Measurements from ENCODE around the gene DLGAP4.

The DLGAP4 gene

DNA sequence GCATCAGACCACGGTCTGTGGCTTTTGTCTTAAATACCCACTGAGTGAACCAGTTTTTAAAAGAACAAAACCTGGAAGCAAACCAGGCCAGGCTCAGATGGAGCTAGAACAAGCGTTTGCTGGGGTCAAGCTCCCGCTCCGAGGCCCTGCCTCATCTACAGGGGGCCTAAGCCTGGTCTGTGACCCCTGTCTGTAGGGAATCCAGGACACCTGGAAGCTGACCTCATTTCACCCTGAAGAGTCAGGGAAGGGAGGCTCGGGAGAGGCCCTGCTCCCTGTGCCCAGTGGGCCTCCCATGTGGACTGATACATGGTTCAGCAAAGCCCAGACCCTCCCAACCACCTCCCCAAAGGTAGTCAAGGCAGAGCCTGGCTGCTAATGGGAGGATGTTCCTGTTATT, 26.8 kb upstream of the DLGAP4 start:
- Histone ChIP-seq H4K20me1 (ENCODE audit: control insufficient read depth, insufficient read depth, low read depth, low read length) (no peaks in the 10 kb centered on the region), H3K36me3 (ENCODE audit: control insufficient read depth, low read length) (no peaks in the 10 kb centered on the region), H3K27ac (ENCODE audit: low read depth, low read length) (no peak overlapping the region), H3K9me3 (ENCODE audit: control insufficient read depth, insufficient read depth, low read length) (no peaks in the 10 kb centered on the region), H3F3A (ENCODE audit: control insufficient read depth, insufficient read depth) (no peaks in the 10 kb centered on the region), H3K4me1 (ENCODE audit: control insufficient read depth, low read length) (no peaks in the 10 kb centered on the region), H3K9me2 (replicated peaks; ENCODE audit: control insufficient read depth, low read length) (no peaks in the 10 kb centered on the region), H3K79me2 (ENCODE audit: control insufficient read depth, low read length) (no peaks in the 10 kb centered on the region), H3K4me3 (ENCODE audit: low read length) (no peak overlapping the region), H3K4me2 (ENCODE audit: low read length) (no peak overlapping the region), H3K27me3 (ENCODE audit: control insufficient read depth, low read length) (no peaks in the 10 kb centered on the region)
- TF ChIP-seq, protein P1, sequence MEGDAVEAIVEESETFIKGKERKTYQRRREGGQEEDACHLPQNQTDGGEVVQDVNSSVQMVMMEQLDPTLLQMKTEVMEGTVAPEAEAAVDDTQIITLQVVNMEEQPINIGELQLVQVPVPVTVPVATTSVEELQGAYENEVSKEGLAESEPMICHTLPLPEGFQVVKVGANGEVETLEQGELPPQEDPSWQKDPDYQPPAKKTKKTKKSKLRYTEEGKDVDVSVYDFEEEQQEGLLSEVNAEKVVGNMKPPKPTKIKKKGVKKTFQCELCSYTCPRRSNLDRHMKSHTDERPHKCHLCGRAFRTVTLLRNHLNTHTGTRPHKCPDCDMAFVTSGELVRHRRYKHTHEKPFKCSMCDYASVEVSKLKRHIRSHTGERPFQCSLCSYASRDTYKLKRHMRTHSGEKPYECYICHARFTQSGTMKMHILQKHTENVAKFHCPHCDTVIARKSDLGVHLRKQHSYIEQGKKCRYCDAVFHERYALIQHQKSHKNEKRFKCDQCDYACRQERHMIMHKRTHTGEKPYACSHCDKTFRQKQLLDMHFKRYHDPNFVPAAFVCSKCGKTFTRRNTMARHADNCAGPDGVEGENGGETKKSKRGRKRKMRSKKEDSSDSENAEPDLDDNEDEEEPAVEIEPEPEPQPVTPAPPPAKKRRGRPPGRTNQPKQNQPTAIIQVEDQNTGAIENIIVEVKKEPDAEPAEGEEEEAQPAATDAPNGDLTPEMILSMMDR (IDR thresholded peaks at IDR 0.05; ENCODE audit: low read depth, low read length, poor library complexity, severe bottlenecking): no peak
- TF ChIP-seq EZH2phosphoT487 (IDR thresholded peaks at IDR 0.05; ENCODE audit: borderline replicate concordance, low read length): no peak

DNA sequence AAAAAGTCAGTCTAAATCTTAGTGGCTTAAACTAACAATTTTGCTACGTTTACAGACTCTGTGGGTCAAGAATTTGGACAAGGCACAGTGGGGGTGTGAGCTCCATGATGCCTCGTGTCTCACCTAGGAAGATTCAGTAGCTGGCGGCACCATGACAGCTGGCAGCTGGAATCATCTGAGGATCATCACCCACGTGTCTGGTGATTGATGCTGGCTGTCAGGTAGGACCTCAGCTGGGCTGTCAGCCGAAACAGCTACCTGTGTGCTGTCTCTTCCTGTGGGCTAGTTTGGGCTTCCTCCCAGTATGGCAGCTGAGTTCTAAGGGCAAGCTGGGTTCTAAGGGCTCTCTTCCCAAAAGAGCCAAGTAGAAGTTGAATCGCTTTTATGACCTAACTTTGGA, 26.4 kb upstream of the DLGAP4 start:
- Histone ChIP-seq H3K4me2 (ENCODE audit: low read length) (no peak overlapping the region), H3K36me3 (ENCODE audit: control insufficient read depth, low read length) (no peaks in the 10 kb centered on the region), H3K9me2 (replicated peaks; ENCODE audit: control insufficient read depth, low read length) (no peaks in the 10 kb centered on the region), H3F3A (ENCODE audit: control insufficient read depth, insufficient read depth) (no peaks in the 10 kb centered on the region), H3K27me3 (ENCODE audit: control insufficient read depth, low read length) (no peaks in the 10 kb centered on the region), H3K4me3 (ENCODE audit: low read length) (no peak overlapping the region), H3K9me3 (ENCODE audit: control insufficient read depth, insufficient read depth, low read length) (no peaks in the 10 kb centered on the region), H3K4me1 (ENCODE audit: control insufficient read depth, low read length) (no peaks in the 10 kb centered on the region), H3K79me2 (ENCODE audit: control insufficient read depth, low read length) (no peaks in the 10 kb centered on the region), H4K20me1 (ENCODE audit: control insufficient read depth, insufficient read depth, low read depth, low read length) (no peaks in the 10 kb centered on the region; the same call in 1 of the 2 replicates), H3K27ac (ENCODE audit: low read depth, low read length) (no peak overlapping the region)
- TF ChIP-seq EZH2phosphoT487 (IDR thresholded peaks at IDR 0.05; ENCODE audit: borderline replicate concordance, low read length): no peak
- TF ChIP-seq, protein P1 (IDR thresholded peaks at IDR 0.05; ENCODE audit: low read depth, low read length, poor library complexity, severe bottlenecking): no peak

DNA sequence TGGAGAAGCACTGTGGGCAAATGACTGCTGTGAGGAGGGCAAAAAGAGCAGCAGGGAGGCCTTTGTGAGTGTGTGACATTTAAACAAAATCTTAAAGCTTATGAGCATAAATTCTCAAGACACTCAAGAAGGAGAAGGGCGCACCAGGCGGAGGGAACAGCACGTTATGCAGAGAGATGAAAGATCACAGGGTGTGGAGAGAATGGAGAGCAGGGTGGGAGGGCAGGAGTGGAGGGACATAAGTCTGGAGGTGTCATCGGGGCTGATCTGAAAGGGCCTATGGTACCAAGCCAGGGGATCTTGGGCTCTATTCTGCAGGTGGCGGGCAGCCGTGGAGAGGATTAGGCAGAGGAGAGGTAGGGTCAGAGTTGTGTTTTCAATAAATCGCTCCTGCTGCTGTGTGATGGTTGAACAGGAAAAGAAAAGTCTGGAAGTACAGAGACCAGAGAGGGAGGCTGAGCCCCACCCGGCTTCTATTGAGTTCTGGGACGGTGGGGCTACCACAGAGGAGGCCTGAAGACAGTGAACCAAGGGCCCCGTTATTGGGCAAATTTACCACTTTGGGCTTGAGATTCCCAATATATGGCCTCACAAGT, 24.3 kb upstream of the DLGAP4 start:
- Histone ChIP-seq H3K27me3 (ENCODE audit: control insufficient read depth, low read length) (no peaks in the 10 kb centered on the region), H3K36me3 (ENCODE audit: control insufficient read depth, low read length) (no peaks in the 10 kb centered on the region), H3K9me3 (ENCODE audit: control insufficient read depth, insufficient read depth, low read length) (no peaks in the 10 kb centered on the region)

More for the DNA sequence above, 24.3 kb upstream of the DLGAP4 start:
- Histone ChIP-seq H3K4me2 (ENCODE audit: low read length) (no peak overlapping the region), H3K9me2 (replicated peaks; ENCODE audit: control insufficient read depth, low read length) (no peaks in the 10 kb centered on the region), H4K20me1 (ENCODE audit: control insufficient read depth, insufficient read depth, low read depth, low read length) (no peaks in the 10 kb centered on the region; the same call in 1 of the 2 replicates), H3F3A (ENCODE audit: control insufficient read depth, insufficient read depth) (no peaks in the 10 kb centered on the region), H3K4me3 (ENCODE audit: low read length) (no peak overlapping the region), H3K4me1 (ENCODE audit: control insufficient read depth, low read length) (no peaks in the 10 kb centered on the region), H3K79me2 (ENCODE audit: control insufficient read depth, low read length) (no peaks in the 10 kb centered on the region), H3K27ac (ENCODE audit: low read depth, low read length) (no peak overlapping the region)
- no peak for TF ChIP-seq EZH2phosphoT487 (IDR thresholded peaks at IDR 0.05; ENCODE audit: borderline replicate concordance, low read length)
- TF ChIP-seq, protein P1 (IDR thresholded peaks at IDR 0.05; ENCODE audit: low read depth, low read length, poor library complexity, severe bottlenecking): no peak

Data from DOHH2 (cell line).